Activated T-cell treated with anti-CD3 and anti-CD28 coated beads for 1 hour (primary cell): ENCODE data around the gene HEPHL1.
"Not testable (repeated sequence)": the region's sequence is repeated elsewhere in the genome, so short reads cannot be mapped to it uniquely, and the experiment has no call there.

ENCODE experiments used
- DNase-seq: peaks from one replicate; pipeline ENCODE4 v3.0.0-alpha.2; 2020; ENCODE audit warnings: low read depth

HEPHL1 gene

DNA sequence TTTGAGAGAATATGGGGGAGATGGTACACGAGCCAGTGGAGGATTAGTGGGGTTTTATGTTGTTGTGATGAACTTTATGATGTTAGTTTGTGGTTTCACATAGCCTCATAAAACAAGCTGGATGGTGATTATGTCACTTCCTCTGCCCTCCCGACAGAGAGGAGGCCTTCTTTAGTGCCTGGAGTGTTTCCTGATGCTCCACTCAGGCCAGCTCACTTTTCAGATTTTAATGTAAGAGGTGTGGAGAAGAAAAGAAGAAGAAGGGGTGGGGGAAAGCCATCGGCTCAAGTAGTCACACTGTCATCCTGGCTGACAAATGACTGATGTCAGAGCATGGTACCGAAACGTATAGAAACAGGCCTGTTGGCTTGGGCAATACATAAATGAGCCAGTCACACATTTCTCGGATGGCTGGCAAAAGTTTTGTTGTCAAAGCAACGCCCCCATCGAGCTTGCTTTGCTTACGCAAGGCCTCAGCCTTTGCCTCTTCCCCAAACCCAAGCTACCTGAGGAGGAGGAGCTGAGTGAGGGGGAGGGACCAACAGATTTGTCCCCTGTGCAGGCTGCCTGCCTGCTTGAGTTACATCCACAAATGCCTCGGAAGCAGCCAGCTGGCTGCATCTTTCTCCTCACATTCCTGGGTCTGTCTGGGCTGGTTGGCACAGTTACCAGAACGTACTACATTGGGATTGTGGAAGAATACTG lies at the start of gene HEPHL1:
TSS of gene HEPHL1 (plus strand) at position 578 of the 705 bp plus-strand sequence. CDS start at position 593, 15 bp downstream.
- no peak for DNase-seq

DNA sequence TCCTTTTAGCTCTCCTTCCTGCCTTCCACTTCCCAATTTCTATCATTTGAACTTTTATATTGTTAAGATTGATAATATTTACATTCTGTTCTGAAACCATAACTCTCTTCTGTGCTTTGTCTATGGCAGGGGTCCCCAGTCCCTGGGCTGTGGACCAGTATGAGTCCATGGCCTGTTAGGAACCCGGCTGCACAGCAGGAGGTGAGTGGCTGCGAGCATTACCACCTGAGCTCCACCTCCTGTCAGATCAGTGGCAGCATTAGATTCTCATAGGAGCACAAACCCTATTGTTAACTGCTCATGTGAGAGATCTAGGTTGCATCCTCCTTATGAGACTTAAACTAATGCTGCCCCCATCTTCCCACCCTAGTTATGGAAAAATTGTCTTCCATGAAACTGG lies 48.4 kb upstream of the HEPHL1 start:
- DNase-seq = no peak

DNA sequence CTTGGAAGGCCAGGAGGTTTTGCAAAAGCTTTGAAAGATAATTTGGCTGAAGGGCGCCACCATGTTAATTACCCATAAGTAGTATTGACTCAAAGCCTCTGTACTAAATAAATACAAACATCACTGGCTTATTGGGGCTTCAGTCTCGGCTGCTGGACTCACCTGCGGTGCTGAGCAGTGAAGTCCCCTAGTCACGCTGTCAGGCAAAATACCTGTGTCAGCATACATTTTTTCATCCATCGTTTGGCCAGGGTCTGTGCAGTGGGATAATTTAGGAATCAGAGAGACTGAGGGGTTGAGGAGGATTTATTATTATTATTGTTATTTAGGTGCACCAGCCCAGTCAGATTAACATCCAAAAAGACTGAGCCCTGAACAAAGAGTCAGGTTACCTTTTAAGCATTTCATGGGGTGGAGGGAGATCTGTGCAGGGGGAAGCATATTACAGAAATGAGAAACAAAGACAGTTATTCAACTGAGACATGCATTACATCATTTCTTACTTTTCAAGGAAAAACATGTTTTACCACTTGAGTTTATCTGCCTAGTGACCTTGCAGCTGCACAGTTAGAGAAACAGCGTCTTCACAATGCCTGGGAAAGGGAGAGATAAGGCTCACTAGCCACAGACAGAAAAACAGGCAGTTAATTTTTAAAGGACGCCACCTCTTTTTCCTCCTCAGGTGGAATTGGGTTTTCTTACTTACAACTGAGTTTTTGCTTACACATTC lies 47.7 kb upstream of the HEPHL1 start:
- not testable (repeated sequence) for DNase-seq

DNA sequence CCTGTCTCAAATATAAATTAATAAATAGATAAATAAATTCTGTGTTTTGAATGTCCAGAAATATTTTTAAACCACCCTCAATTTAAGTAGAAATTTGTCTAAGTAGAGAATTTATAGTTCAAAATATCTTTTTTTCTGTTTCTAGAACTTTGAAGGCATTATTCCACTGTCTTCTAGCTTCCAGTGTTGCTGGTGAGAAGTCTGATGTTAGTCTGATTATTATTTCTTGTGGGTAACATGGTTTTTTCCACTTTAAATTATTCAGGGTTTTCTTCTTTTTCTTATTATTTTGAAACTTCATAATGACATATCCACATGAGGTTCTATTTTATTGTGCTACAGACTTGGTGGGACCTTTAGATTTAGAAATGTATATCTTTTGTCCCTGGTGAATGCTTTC lies 46.4 kb upstream of the HEPHL1 start:
- no peak for DNase-seq

- not testable (repeated sequence) for DNase-seq
Observed at GRCh38 chr11:93976577-93977254, 44.4 kb upstream of the HEPHL1 start.

DNA sequence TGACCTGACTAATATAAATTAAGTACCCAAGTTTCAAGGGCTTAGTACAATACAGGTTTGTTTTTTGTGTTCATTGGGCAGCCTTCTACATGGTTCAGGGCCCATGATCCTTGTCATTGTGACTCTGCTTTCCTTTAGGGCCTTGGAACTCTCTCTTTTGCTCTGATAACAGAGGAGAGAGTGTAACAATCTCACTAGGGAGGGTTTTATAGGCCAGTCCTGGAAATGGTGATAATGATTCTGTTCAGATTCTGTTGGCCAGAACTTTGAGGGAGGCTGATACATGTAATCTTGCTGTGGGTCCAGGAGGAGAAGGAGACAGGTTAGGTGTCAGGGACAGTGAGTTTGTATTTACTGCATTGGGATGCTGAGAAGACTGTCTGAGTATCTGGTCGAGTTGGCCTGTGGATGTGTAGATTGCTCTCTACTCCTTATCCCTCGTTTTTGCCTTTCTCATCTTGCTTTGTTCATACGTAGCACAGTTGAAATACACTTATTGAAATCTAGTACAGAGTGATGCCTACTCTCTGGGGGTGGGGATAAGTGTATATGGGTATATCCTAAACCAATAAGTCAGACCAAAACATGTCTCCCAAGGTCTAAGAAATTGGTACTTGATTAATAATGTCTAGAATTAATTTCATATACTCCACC lies 37.5 kb upstream of the HEPHL1 start:
- no peak for DNase-seq

GRCh38 chr11:93984196-93984567 lies 37.0 kb upstream of the HEPHL1 start:
- DNase-seq = no peak

GRCh38 chr11:93984936-93985335 lies 36.2 kb upstream of the HEPHL1 start:
- no peak for DNase-seq

GRCh38 chr11:93986716-93987115 lies 34.4 kb upstream of the HEPHL1 start:
- no peak for DNase-seq

GRCh38 chr11:93988455-93988854 lies 32.7 kb upstream of the HEPHL1 start:
- DNase-seq = no peak

DNA sequence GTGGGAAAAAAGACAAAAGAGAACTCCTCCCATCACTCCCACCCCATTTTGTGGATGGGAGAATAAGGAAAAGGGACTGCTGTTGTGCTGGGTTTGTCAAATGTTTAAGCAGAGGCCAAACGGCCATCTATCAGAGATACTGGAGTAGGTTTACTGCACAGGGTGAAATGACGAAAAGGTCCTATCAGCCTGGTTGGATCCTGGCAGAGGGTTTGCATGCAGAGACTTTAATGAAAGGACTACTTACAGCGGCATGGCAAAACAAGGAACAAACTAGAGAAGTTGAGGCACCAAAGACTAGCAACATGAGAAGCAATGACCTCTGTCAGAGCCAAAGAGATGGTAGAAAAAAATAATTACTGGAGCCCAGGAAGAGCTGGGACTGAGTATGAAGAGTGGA lies 32.2 kb upstream of the HEPHL1 start:
- DNase-seq = no peak

GRCh38 chr11:93993747-93994146 lies 27.4 kb upstream of the HEPHL1 start:
- no peak for DNase-seq

- DNase-seq = no peak
Observed at GRCh38 chr11:93997741-93998140, 23.4 kb upstream of the HEPHL1 start.

DNA sequence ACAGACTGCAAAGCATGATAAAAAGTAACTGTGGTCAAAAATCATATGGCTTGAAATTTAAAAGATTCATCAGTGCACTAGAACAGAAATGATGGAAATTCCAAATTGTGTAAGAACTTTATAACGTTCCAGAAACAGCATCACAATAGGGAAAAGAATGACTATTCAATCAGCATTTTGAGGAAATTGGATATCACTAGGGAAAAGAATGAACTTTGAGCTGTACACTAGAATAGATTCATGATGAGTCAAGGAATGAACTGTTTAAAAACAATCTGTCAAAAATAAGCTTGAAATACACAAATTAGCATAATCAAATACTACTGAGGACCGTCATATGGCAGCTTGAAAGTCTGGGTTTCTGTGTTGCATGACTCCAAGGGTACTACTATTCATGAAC lies 20.5 kb upstream of the HEPHL1 start:
- DNase-seq = no peak

DNA sequence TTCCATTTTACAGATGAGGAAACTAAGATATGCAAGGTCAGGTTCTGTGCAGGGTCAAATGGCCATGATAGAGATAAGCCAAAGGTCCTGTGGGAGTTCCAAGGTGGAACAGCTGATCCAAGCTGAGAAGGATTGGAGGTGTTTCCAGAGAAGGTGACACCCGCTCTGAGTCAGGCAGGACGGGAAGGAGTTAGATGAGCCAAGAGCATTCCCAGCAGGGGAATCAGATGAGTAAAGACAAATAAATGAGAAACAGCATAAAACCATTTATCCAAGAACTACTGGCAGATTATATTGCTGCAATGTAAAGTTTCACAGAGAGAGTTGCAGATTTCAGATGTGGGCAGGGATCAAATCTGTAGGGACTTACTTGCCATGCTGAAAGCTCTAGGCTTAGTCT lies 18.9 kb upstream of the HEPHL1 start:
- DNase-seq = no peak

- no peak for DNase-seq
Observed at GRCh38 chr11:94007426-94007825, 13.7 kb upstream of the HEPHL1 start.

- no peak for DNase-seq
Observed at GRCh38 chr11:94007906-94008305, 13.2 kb upstream of the HEPHL1 start.

DNA sequence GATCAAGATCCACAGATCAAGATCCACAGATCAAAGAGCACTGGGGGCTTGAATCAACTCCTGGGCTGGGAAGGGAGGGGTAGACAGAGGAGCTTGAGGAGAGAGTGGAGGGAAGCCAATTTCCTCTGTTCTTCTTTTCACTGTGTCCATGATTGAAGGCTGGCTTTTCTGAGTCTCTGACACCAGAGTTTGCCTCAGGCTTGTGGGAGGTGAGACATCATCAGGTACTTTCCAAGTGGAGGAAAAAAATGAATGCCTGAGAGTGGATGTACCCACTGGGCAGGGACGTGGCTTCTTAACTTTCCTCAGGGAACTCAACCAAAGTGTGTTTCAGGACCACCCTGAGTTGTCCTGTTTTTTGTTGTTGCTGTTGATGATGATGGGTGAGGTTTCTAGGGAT lies 11.0 kb upstream of the HEPHL1 start:
- no peak for DNase-seq

GRCh38 chr11:94011478-94011877 lies 9.7 kb upstream of the HEPHL1 start:
- no peak for DNase-seq

GRCh38 chr11:94017446-94017845 lies 3.7 kb upstream of the HEPHL1 start:
- DNase-seq = no peak

DNA sequence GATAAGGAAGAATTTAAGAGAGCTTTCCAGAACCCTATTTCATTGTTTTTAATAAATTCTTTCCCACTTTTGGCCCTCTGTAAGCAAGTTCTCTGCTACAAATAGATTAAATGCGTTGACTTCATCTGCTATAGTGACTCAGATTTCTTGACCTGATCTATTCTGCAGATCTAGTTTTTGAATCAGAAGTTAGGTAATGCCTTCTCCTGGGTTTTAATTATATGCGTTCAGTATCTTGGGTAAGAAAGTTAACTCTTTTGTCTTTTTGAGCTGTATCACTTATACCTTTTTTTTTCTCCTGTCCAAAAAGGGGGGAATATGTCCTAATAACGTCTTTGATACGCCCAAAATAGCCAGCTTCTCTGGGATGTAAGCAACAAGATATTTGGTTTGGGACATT lies 2.4 kb upstream of the HEPHL1 start:
- no peak for DNase-seq

DNA sequence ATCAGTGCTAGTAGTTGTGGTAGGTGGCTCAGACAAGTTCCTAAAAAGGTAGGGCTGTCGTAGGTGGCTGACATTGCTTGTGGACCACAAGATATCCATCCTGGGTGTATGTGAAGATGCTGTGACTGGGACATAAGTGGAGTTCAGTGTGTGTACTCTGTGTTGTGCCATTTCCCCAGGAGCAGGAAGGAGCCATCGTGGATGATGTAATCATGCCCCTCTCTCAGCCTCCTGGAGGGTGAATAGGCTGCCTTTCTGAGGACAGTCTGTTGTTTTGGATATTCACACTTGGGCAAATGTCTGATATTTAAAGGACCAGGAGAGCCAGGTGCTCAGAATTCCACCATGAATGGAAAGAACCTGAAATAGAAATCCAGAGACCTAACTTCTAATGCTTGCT lies 2.7 kb downstream of the HEPHL1 start:
- DNase-seq = no peak

DNA sequence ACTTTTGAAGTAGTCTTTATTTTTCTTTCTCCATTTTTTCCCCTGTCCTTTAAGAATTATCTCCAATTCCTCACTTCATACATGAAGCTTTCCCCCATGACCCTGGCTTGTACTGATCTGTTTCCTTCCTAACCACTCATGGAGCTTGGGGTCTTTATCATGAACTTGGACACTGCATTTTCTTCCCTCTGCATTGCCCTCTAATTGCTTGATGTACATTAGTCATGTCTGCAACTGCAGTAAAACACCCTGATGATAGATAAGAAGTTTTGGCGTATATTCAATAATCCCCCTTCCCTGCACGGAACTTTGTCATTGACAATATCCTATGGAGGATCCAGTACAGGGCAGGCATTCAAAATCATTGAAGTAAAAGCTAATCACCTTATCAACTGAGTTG lies 3.4 kb downstream of the HEPHL1 start:
- no peak for DNase-seq
